ENCODE results near the gene VWA8. TPM values are rescaled to one million over a fixed set of nuclear protein-coding genes. Genes with fewer than 3 reads are reported as not detected.
"Not testable (repeated sequence)": the region's sequence is repeated elsewhere in the genome, so short reads cannot be mapped to it uniquely, and the experiment has no call there.

VWA8 gene
- total RNA-seq, 2 experiments from 2014 or later = 18.6 to 21.1 TPM

- POLR2A ChIA-PET = no interaction called here
- Mint-ChIP-seq H3K4me3 (no peak overlapping the region), H3K4me1 (peaks cover 4% of the 10 kb centered on the region), H3K36me3 (peaks cover 16% of the 10 kb centered on the region), H3K9me3 (no peaks in the 10 kb centered on the region), H3K27me3 (no peaks in the 10 kb centered on the region), H3K27ac (no peak overlapping the region)
- no peak for ATAC-seq (ENCODE audit: low read depth)
- DNase-seq = no peak
These were observed 26.8 kb downstream of the VWA8 start for GRCh38 chr13:41934120-41934519.

DNA sequence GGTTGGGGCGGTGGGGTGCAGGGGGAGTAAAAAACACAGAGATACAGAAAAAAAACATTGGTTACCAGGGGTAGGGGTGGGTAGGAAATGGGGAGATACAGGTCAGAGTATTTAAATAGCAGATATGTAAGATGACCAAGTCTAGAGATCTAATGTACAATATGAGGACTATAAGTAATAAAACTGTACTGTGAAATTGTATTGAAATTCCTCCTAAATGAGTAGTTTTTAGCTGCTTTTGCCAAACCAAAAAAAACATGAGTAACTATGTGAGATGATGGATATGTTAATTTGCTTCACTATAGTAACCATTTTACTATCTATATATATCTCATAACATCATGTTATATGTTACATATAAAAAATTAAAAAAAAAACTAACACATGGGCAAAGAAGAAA is 29.6 kb downstream of the VWA8 start:
- H3K36me3 Mint-ChIP-seq = peaks cover 23% of the 10 kb centered on the region
- H3K9me3 Mint-ChIP-seq = no peaks in the 10 kb centered on the region
- H3K27me3 Mint-ChIP-seq = no peaks in the 10 kb centered on the region
- ATAC-seq (ENCODE audit: low read depth) (no peak), DNase-seq (no peak)
- POLR2A ChIA-PET = interaction anchor here (0.6 kb wide), 1 partner anchor 316 kb away, joined by 4 read pairs; no protein-coding TSS in a partner anchor
- no peak overlapping the region for H3K27ac Mint-ChIP-seq
- no peak overlapping the region for H3K4me3 Mint-ChIP-seq
- peaks cover 16% of the 10 kb centered on the region for H3K4me1 Mint-ChIP-seq

DNA sequence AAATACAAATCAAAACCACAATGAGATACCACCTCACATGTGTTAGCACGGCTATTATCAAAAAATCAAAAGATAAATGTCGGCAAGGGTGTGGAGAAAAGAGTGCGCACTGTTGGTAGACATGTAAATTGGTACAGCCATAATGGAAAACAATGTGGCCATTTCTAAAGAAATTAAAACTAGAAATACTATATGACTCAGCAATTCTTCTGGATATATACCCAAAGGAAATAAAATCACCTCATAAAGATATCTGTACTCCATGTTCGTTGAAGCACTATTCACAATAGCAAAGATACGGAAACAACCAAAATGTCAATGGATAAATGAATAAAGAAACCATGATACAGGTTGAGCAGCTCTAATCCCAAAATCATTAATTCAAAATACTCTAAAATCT is 30.8 kb downstream of the VWA8 start:
- POLR2A ChIA-PET = no interaction called here
- ATAC-seq (ENCODE audit: low read depth) (no peak), DNase-seq (no peak)
- no peaks in the 10 kb centered on the region for H3K27me3 Mint-ChIP-seq
- H3K4me1 Mint-ChIP-seq = peaks cover 19% of the 10 kb centered on the region
- peaks cover 5% of the 10 kb centered on the region for H3K9me3 Mint-ChIP-seq
- no peak overlapping the region for H3K4me3 Mint-ChIP-seq
- H3K27ac Mint-ChIP-seq = no peak overlapping the region
- peaks cover 28% of the 10 kb centered on the region for H3K36me3 Mint-ChIP-seq

DNA sequence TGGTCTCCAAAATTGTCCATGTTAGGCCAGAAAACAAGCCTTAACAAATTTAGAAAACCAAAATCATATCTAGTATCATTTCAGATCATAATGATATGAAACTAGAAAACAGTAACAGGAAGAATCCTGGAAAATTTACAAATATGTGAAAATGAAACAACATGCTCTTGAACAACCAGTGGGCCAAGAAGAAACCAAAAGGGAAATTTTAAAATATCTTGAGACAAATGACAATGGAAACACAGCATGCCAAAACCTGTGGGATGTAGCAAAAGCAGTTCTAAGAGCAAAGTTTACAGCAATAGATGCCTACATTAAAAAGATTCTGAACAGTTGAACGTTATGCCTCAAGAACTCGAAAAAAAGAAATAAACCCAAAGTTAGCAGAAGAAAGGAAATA is 32.6 kb downstream of the VWA8 start:
- ATAC-seq (ENCODE audit: low read depth) (no peak), DNase-seq (no peak)
- Mint-ChIP-seq H3K4me3 (peak overlapping the region; percentile 88), H3K4me1 (peaks cover 27% of the 10 kb centered on the region), H3K27ac (peak overlapping the region; percentile 87), H3K9me3 (peaks cover 14% of the 10 kb centered on the region), H3K36me3 (peaks cover 42% of the 10 kb centered on the region), H3K27me3 (no peaks in the 10 kb centered on the region)
- POLR2A ChIA-PET = no interaction called here

- no peak overlapping the region for H3K27ac Mint-ChIP-seq
- no peak for ATAC-seq (ENCODE audit: low read depth)
- H3K27me3 Mint-ChIP-seq = no peaks in the 10 kb centered on the region
- no peak for DNase-seq
- POLR2A ChIA-PET = no interaction called here
- peaks cover 34% of the 10 kb centered on the region for H3K4me1 Mint-ChIP-seq
- H3K36me3 Mint-ChIP-seq = peaks cover 63% of the 10 kb centered on the region
- peaks cover 20% of the 10 kb centered on the region for H3K9me3 Mint-ChIP-seq
- H3K4me3 Mint-ChIP-seq = no peak overlapping the region
These were observed 35.9 kb downstream of the VWA8 start for GRCh38 chr13:41925014-41925413.

DNA sequence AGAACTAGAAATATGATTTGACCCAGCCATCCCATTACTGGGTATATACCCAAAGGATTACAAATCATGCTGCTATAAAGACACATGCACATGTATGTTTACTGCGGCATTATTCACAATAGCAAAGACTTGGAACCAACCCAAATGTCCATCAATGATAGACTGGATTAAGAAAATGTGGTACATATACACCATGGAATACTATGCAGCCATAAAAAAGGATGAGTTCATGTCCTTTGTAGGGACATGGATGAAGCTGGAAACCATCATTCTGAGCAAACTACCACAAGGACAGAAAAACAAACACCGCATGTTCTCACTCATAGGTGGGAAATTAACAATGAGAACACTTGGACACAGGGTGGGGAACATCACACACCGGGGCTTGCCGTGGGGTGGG is 38.0 kb downstream of the VWA8 start:
- Mint-ChIP-seq H3K36me3 (peaks cover 53% of the 10 kb centered on the region), H3K4me1 (peaks cover 39% of the 10 kb centered on the region), H3K9me3 (peaks cover 20% of the 10 kb centered on the region)
- POLR2A ChIA-PET; H3K27ac Mint-ChIP-seq; DNase-seq; H3K4me3 Mint-ChIP-seq; ATAC-seq (ENCODE audit: low read depth); H3K27me3 Mint-ChIP-seq: not testable (repeated sequence)

GRCh38 chr13:41919741-41920487 is 41.0 kb downstream of the VWA8 start:
- Mint-ChIP-seq H3K4me1 (peaks cover 53% of the 10 kb centered on the region), H3K9me3 (peaks cover 15% of the 10 kb centered on the region), H3K4me3 (no peak overlapping the region), H3K27ac (peak overlapping the region; percentile 72), H3K36me3 (peaks cover 45% of the 10 kb centered on the region), H3K27me3 (no peaks in the 10 kb centered on the region)
- POLR2A ChIA-PET = interaction anchor here (0.9 kb wide), 1 partner anchor 128 kb away, joined by 3 read pairs; the partner anchor contains the start of gene DGKH
- ATAC-seq (ENCODE audit: low read depth) (no peak), DNase-seq (no peak)

GRCh38 chr13:41919031-41919740 is 41.7 kb downstream of the VWA8 start:
- peaks cover 52% of the 10 kb centered on the region for H3K4me1 Mint-ChIP-seq
- no peaks in the 10 kb centered on the region for H3K27me3 Mint-ChIP-seq
- ATAC-seq (ENCODE audit: low read depth) (no peak), DNase-seq (no peak)
- H3K9me3 Mint-ChIP-seq = peaks cover 13% of the 10 kb centered on the region
- no peak overlapping the region for H3K4me3 Mint-ChIP-seq
- POLR2A ChIA-PET = interaction anchor here (0.9 to 1.7 kb wide), 2 partner anchors 41 to 129 kb away, joined by 3 to 5 read pairs; partner anchors contain the start of genes DGKH and VWA8
- peaks cover 40% of the 10 kb centered on the region for H3K36me3 Mint-ChIP-seq
- peak overlapping the region; percentile 72 for H3K27ac Mint-ChIP-seq

DNA sequence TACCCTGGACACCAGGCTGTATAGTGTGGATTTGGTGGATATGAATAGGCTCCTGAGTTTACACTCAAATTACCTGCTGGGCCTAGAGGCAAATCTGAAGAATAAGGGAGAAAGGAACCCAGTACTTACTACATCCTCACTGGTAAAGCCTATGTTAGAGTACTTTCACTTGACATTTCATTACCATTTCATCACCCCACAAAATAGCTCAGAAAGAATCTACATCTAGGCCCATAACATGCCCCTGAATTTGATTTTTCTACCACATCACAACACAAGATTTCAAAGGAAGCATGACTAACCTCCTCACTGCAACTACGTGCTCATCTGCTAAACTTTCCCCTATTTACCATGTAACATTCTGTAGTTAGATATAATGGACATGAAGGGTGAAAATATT is 43.3 kb downstream of the VWA8 start:
- POLR2A ChIA-PET = interaction anchor here (1.3 to 1.7 kb wide), 2 partner anchors 9 to 43 kb away, joined by 4 to 5 read pairs; partner anchors contain the start of gene VWA8
- ATAC-seq (ENCODE audit: low read depth) (peak; percentile 71), DNase-seq (no peak)
- no peaks in the 10 kb centered on the region for H3K27me3 Mint-ChIP-seq
- H3K4me1 Mint-ChIP-seq = peaks cover 43% of the 10 kb centered on the region
- H3K36me3 Mint-ChIP-seq = peaks cover 27% of the 10 kb centered on the region
- peak overlapping the region; percentile 84 for H3K27ac Mint-ChIP-seq
- peak overlapping the region; percentile 63 for H3K4me3 Mint-ChIP-seq
- H3K9me3 Mint-ChIP-seq = peaks cover 6% of the 10 kb centered on the region

GRCh38 chr13:41916173-41916954 is 44.5 kb downstream of the VWA8 start:
- no peak for DNase-seq
- H3K4me1 Mint-ChIP-seq = peaks cover 41% of the 10 kb centered on the region

GRCh38 chr13:41915081-41915480 is 45.8 kb downstream of the VWA8 start:
- H3K27ac Mint-ChIP-seq = no peak overlapping the region
- POLR2A ChIA-PET = no interaction called here
- no peak for ATAC-seq (ENCODE audit: low read depth)
- peak overlapping the region; percentile 4 for H3K4me3 Mint-ChIP-seq
- H3K27me3 Mint-ChIP-seq = no peaks in the 10 kb centered on the region
- H3K9me3 Mint-ChIP-seq = no peaks in the 10 kb centered on the region
- peaks cover 12% of the 10 kb centered on the region for H3K36me3 Mint-ChIP-seq
- no peak for DNase-seq
- peaks cover 36% of the 10 kb centered on the region for H3K4me1 Mint-ChIP-seq

More at GRCh38 chr13:41916173-41916954, 44.5 kb downstream of the VWA8 start:
- Mint-ChIP-seq H3K36me3 (peaks cover 15% of the 10 kb centered on the region), H3K9me3 (peaks cover under 1% of the 10 kb centered on the region), H3K27me3 (no peaks in the 10 kb centered on the region), H3K27ac (peak overlapping the region; percentile 97), H3K4me3 (peak overlapping the region; percentile 87)
- POLR2A ChIA-PET = interaction anchor here (0.5 to 1.0 kb wide), 3 partner anchors 43 to 48 kb away, joined by 3 to 5 read pairs (median 3); partner anchors contain the start of gene VWA8
- peak; percentile 73 for ATAC-seq (ENCODE audit: low read depth)

DNA sequence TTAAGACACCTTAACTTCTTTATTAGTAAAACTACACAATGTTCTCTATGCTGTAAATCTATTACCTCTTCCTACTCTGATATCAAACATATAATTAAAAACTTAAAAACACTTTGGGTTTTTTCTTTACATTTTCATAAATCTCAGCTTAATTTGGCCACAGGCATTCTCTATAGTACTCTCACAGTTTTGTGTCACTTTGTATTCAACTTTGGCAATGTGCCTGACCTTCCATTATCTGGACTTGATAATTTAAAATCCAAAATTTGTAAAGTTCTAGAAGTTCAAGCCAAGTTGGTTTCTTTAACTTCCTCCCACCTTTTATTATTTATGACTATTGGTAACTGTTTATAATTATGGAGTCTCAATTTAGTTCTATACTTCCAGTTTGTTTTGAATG is 46.4 kb downstream of the VWA8 start:
- DNase-seq (no peak), ATAC-seq (ENCODE audit: low read depth) (no peak)
- no peak overlapping the region for H3K4me3 Mint-ChIP-seq
- H3K27me3 Mint-ChIP-seq = no peaks in the 10 kb centered on the region
- POLR2A ChIA-PET = no interaction called here
- peaks cover 30% of the 10 kb centered on the region for H3K4me1 Mint-ChIP-seq
- no peak overlapping the region for H3K27ac Mint-ChIP-seq
- H3K36me3 Mint-ChIP-seq = peaks cover 12% of the 10 kb centered on the region
- H3K9me3 Mint-ChIP-seq = no peaks in the 10 kb centered on the region

GRCh38 chr13:41909506-41909905 is 51.4 kb downstream of the VWA8 start:
- no peaks in the 10 kb centered on the region for H3K9me3 Mint-ChIP-seq
- no peak overlapping the region for H3K4me3 Mint-ChIP-seq
- DNase-seq (no peak), ATAC-seq (ENCODE audit: low read depth) (no peak)
- POLR2A ChIA-PET = no interaction called here
- peaks cover 2% of the 10 kb centered on the region for H3K4me1 Mint-ChIP-seq
- H3K27ac Mint-ChIP-seq = no peak overlapping the region
- peaks cover 13% of the 10 kb centered on the region for H3K36me3 Mint-ChIP-seq
- H3K27me3 Mint-ChIP-seq = no peaks in the 10 kb centered on the region

All from activated naive CD8-positive, alpha-beta T cell treated with anti-CD3 and anti-CD28 coated beads, Interleukin-2, amount 10 ng/mL, durations not matched to agents 7 days and 5 days (primary cell).